Hindlimb muscle (tissue), 1 donor: ENCODE data around the gene DCX. TPM values are rescaled to one million over a fixed set of nuclear protein-coding genes. Genes with fewer than 3 reads are reported as not detected.

Experiments
- DNase-seq: peaks from one replicate; pipeline ENCODE4 v3.0.0-alpha.2; 2013
- polyA plus RNA-seq: library from polyadenylated mRNA; unstranded; fragments of 120-200 nt; gene quantifications from one replicate; pipeline ENCODE4 v1.2.1, GENCODE V29; 2013; ENCODE audit not compliant: insufficient read length

DCX gene
- 18.8 TPM for polyA plus RNA-seq

DNA sequence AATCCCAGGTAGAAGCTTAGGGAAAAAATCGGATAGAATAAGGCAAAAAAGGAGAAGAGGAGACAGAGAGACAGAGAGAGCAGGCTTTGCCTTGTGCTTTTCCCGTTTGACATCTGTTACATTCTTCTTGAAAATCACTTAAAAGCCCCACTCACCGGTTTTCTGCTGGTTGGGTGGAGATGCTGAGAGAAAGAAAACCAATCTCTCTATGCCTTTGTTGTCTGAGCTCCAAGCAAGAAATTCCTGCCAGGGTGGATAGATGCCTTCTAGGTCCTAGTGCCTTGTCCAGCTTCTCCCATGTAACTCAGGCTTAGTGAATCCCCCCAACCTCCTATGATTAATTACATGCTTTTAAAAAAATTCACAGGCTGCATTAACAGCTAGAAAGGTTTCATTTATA lies at the start of gene DCX:
Gene DCX, minus strand, starts transcription at position 210 of the 400 bp plus-strand sequence. CDS start 1,794 bp downstream, outside the sequence.
- DNase-seq = no peak

DNA sequence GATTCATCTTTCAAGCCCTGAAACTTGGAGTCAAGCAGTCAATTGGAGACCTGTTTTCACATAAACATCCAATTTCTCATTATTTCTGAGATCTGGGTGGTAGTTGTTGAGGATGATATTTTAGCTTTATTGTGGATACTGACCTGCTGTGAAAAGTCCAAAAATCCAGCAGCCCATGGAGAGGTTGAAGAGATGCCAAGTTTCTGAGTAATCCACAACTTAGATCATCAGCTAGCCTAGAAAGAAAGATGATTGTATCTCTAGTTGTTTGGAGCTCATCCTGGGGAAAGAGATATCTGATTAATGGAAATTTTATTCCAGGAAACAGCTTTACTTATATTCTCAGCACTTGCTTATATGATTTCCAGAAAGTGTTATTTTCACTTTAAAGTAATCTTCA lies 48.6 kb upstream of the DCX start:
- no peak for DNase-seq

- no peak for DNase-seq
These were observed 35.3 kb upstream of the DCX start for GRCh38 chrX:111447298-111447697.

GRCh38 chrX:111445485-111445884 lies 33.5 kb upstream of the DCX start:
- DNase-seq = peak; percentile 50

- DNase-seq = no peak
These were observed 32.9 kb upstream of the DCX start for GRCh38 chrX:111444881-111445280.

- DNase-seq = no peak
These were observed 32.0 kb upstream of the DCX start for GRCh38 chrX:111443946-111444345.

DNA sequence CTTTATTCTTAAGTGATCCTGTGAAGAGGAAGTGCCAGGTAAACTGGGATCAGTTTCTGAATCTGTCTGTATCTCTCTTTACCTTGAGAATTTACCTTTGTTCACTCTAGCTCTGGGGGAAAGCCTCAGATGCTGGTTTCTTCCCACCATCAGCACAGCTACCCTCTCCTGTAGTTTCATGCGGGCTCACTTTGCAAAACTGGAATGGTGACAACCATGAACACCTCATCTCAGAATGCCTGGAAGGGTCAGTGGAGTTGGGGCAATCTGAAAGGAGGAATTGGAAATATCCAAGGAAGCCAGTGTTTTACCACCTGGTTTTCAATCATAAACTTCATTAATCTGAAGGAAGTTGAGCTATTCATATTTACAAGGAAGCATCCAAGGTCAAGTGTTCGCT lies 30.8 kb upstream of the DCX start:
- no peak for DNase-seq

DNA sequence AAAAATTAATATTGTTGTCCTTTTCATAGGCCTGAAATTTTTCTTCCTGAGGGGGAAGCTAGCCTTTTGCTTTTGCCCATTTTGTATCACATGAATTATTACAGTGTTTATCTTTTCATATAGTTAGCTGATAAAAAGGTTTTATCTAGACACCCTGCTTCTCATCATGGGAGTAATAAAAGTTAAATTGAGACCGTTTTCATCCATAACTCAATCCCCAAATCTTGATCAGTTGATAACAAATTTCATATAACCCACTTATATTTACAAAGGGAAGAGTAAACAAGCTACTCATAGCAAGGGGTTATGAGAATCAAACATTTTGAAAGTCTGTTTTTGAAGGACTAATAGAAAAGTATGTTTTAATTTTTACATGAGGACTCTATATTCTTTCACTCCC lies 23.5 kb upstream of the DCX start:
- no peak for DNase-seq

DNA sequence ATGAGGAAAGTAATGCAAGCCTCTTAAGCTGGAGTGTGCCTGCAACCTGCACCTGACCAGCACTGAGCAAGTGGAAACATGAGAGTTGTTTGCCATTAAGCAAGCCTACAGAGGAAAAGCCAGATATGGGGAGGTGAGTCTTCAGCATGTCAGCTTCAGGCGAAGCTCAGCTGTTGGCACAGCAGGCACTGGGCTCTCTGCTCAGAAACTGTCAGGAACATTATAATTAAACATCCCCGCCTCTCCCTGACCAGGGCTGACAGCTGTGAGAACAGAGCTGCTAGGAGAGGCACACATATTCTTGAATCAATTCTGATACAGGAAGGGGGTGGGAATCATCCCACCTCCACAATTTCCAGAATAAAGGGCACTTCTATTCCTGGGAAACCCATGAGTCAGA lies 19.0 kb upstream of the DCX start:
- DNase-seq = no peak

GRCh38 chrX:111411557-111411956 lies 435 bp downstream of the DCX start:
- DNase-seq = no peak

- DNase-seq = no peak
These were observed 1.4 kb downstream of the DCX start for GRCh38 chrX:111410590-111411078.

GRCh38 chrX:111409326-111409725 lies 2.7 kb downstream of the DCX start:
- no peak for DNase-seq

DNA sequence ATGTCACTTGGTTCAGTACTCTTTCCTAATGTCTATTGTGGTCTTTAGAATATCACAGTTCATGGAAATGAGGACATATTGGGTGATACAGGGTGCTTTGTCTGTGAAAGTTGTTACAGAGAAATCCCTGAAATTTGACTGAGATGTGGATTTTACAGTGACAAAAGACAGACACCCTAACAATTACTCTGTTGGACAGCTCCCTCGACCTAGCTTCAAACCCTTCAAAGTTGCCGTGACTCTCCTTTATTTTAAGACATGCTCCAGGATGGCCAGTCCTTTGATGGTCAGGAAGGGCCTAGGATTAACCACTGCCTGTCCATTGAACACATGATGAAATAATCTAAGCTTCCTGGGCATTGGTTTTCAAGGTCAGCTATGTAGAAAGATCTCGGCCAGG lies 4.0 kb downstream of the DCX start:
- DNase-seq = no peak

- no peak for DNase-seq
These were observed 9.6 kb downstream of the DCX start for GRCh38 chrX:111402344-111402743.

- DNase-seq = no peak
These were observed 16.8 kb downstream of the DCX start for GRCh38 chrX:111395149-111395548.

DNA sequence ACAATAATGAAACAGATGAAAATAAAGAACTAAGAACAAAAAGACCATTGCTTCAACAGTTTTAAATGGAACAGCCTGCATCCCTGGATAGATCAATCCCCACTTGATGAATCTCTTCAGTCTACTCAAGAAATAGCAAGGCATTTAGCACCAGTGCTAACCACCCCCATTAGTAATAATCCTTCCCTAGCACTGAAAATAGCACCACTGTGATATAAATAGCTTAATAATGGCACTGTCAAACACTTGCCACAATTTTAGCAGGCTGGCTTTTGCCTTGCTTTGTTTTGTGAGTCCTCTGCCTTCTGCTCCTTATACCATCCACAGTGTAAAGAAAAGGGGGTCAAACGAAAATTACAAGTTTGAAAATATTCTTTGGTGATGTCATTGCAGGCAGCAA lies 17.4 kb downstream of the DCX start:
- DNase-seq = no peak

GRCh38 chrX:111387470-111388070 lies 24.4 kb downstream of the DCX start:
- no peak for DNase-seq

- DNase-seq = no peak
These were observed 25.3 kb downstream of the DCX start for GRCh38 chrX:111386615-111387233.

GRCh38 chrX:111386077-111386476 lies 25.9 kb downstream of the DCX start:
- DNase-seq = no peak

- DNase-seq = no peak
These were observed 29.7 kb downstream of the DCX start for GRCh38 chrX:111382277-111382676.

DNA sequence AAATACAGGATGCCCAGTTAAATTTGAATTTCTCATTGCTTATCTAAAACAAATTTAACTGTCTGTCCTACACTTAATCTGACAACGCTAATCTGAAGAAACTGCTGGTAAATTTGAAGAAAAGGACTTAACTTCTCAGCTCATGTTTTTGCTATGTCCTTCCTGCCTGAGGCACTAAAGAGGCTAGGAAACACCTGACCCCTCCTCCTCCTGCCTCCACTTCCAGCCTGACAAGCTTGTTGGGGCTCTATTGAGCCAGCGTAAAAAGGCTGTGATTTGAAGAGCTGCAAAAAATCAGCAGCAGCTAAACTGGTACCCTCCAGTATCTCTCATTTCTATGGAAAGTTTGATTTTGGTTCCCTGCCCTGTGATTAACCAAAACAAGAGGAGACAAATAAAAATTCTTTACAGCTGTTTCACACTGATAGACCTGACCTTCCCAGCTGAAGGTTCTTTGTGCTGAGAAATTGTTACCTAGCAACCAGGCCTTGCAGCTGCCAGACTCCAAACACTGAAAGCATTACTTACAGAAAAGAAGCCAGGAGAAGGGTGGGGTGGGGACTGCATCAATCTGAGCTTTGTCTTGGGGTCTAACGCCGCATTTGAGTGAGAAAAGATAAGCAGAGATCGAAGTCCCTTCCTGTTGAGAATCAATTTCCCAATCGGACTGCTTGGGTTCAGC lies 35.0 kb downstream of the DCX start:
- no peak for DNase-seq

- DNase-seq = no peak
These were observed 35.5 kb downstream of the DCX start for GRCh38 chrX:111376486-111376885.

- no peak for DNase-seq
These were observed 36.2 kb downstream of the DCX start for GRCh38 chrX:111375747-111376146.

DNA sequence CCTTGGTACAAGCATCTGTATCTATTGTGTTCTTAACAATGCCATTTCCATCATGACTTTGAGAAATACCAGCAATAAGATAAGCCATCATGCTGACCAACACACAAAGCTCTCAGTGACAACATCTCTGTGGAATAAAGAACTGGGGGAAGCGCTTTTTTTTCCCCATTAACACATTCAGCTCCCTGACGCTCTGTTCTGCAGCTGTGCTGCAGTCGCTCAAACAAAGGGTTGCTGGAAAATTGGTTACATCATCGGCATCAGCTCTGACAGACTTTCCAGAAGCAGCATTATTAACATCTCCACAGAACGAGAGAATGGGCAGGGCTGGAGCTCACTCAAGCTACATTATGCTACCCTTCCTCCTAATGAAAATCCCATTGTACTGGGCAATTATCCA lies 39.9 kb downstream of the DCX start:
- no peak for DNase-seq
